GM13977 (cell line): ENCODE results near the gene RAB3C.

Experiments used
- DNase-seq: peaks from one replicate; pipeline ENCODE4 v3.0.0; 2012; ENCODE audit warnings: low spot score
- in situ Hi-C: fragments of 300-500 bp; cut with MboI; formaldehyde crosslinking; loops from one replicate; pipeline ENCODE4 v1.12.0; 2022; ENCODE audit warnings: low sequenced_read_pairs, low pct_unique_long_range_greater_than_20kb, mixed read lengths, inconsistent platforms; ENCODE audit not compliant: unreplicated experiment
- TF ChIP-seq, protein P1 (sequence below): IDR thresholded peaks from 2 replicates; pipeline ENCODE4 v1.5.1; 2012; ENCODE audit warnings: mild to moderate bottlenecking, control low read depth; ENCODE audit not compliant: insufficient read depth; ENCODE audit errors: extremely low read depth, missing control alignments

RAB3C gene

DNA sequence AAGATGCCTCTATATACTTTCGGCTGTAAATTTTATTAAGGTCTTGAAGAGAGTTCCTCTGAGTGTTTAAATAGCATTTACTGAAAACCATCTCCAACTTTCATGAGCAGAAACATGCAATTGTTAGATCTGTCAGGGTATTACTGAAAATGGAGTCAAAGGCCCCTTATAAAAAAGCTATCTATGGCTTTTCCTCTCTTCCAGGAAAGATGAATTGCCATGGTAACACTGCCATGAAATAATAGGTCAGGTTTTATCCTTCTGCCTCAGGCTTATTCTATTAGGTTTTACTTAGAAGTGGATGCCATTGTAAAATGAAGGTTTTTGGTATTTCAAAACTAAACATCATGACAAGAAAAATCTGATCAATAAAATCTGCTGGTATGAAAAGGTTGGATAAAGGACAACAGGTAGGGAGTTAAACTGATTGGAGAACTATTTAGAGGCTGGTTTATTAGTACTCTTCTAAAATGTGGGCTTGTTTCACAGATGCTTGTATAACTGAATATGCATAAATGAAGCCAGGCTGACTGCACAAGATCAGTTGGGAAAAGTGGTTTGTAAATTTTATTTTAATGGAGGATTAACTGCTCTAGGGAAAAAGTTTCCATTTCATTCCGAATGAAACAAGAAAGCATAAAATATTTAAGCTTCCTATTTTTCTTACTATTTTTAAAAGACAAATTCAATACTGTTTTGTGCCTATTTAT, 135.5 kb downstream of the RAB3C start:
- in situ Hi-C loops, result no loop called here
- TF ChIP-seq, protein P1, sequence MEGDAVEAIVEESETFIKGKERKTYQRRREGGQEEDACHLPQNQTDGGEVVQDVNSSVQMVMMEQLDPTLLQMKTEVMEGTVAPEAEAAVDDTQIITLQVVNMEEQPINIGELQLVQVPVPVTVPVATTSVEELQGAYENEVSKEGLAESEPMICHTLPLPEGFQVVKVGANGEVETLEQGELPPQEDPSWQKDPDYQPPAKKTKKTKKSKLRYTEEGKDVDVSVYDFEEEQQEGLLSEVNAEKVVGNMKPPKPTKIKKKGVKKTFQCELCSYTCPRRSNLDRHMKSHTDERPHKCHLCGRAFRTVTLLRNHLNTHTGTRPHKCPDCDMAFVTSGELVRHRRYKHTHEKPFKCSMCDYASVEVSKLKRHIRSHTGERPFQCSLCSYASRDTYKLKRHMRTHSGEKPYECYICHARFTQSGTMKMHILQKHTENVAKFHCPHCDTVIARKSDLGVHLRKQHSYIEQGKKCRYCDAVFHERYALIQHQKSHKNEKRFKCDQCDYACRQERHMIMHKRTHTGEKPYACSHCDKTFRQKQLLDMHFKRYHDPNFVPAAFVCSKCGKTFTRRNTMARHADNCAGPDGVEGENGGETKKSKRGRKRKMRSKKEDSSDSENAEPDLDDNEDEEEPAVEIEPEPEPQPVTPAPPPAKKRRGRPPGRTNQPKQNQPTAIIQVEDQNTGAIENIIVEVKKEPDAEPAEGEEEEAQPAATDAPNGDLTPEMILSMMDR, result no peak
- no peak for DNase-seq

DNA sequence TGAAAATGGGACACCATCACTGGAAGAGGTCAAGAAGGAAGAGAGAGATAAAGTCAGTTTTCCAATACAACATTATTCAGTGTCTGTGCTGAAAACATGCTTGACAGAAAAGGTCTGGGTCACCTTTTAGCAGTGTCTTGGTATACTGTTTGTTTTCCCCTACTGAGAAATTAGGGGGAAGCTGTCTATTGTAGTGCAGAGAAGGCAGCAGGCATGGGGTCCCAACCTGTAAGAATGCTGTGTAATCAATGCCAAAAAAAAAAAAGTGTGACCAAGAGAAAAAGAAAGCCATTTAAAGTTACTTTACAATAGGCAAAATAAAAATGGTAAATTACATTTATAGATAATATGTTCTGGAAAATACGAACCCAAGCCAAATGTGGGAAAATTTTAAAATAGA, 139.3 kb downstream of the RAB3C start:
- DNase-seq, result no peak
- in situ Hi-C loops, result no loop called here
- TF ChIP-seq, protein P1, result no peak

DNA sequence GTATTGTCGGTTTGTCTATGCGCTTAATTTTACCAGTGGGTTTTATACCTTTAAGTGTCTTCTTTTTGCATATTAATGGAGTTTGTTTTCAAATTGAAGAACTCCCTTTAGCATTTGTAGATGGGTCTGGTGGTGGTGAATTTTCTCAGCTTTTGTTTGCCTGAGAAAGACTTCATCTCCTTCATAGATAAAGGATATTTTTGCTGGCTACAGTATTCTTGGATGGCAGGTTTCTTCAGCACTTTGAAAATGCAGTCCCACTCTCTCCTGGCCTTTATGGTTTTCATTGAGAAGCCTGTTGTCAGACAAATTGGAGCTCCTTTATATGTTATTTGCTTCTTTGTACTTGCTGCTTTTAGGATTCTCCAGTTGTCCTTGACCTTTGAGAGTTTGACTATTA, 142.1 kb downstream of the RAB3C start:
- TF ChIP-seq, protein P1, result no peak
- DNase-seq, result no peak
- in situ Hi-C loops, result no loop called here

DNA sequence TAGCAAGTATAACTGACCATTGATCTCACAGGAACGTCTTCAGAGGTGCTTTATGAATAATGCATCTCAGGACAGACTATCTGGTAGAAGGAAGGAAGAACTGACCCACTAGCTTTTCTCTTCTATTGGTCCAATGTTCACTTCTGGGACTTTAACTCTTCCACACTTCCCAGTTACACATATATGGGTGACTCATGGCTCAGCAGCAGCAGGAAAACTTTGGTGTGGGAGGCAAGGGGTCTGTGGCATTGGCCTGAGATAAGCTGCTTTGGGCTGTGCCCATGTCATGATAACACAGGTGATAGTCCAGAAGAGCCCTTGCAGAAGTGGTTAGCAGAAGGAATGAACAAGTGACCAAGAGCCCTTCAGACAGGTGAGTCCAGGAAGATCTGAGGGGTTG, 148.8 kb downstream of the RAB3C start:
- no peak for DNase-seq
- TF ChIP-seq, protein P1, result no peak
- in situ Hi-C loops, result no loop called here

DNA sequence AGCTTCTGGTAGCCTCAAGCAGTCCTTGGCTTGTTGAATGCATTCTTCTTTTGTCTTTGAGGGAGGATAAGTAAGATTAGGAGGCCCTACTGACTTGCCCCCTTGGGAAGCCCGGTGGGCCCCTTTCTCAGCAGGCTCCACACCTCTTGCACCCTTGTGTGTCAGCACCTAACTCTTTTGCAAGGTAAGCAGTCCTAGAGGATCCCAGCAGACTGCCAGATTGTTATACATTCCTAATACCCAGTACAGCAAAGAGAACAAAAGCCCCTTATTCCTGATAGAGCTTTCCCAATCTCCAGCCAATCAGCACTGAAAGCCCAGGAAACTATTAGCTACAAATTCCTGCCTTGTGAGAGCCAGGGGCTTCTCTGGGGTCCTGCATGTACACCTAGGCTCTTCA, 152.8 kb downstream of the RAB3C start:
- in situ Hi-C loops, result no loop called here
- TF ChIP-seq, protein P1, result no peak
- DNase-seq, result no peak

DNA sequence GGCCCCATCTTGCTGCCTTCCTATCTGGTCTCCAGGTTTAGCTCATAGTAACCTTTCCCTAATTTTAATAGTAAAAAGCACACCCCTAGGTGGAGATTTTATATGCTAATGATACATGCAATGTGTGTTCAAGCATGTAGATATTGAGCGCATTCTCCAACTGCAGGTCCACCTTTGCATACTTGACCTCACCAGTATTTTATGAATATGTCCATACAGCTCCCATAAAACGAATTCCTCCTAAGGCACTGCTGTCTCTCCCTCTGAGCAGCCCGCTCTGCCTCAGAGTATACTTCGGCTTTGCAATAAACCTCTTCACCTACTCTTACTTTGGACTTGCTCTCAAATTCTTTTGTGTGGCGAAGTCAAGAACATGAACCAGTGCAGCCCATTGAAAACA, 153.3 kb downstream of the RAB3C start:
- TF ChIP-seq, protein P1, result no peak
- in situ Hi-C loops, result no loop called here
- no peak for DNase-seq
